HepG2 (cell line): ENCODE data around the gene DLG2. TPM values are rescaled to one million over a fixed set of nuclear protein-coding genes. Genes with fewer than 3 reads are reported as not detected.

Experiments
- ATAC-seq: fragments of 200-7000 bp; cut with Tn5 transposase; 3 replicates; pipeline ENCODE4 v1.9.1; 2020; ENCODE audit warnings: mild to moderate bottlenecking, moderate library complexity
- BruUV-seq: library from RNA; stranded (reverse); fragments of 400-500 nt; replicated peaks from 2 replicates; lab custom pipeline; 2021; lab: Mats Ljungman, UMichigan
- CTCF ChIA-PET: fragments of 300-600 bp; formaldehyde crosslinking; extraction: SDS; loops from one replicate; lab custom pipeline; 2021; ENCODE audit warnings: low total read pairs, inconsistent platforms, low intra/inter-chr PET ratio; lab: Yijun Ruan, JAX
- POLR2A ChIA-PET: fragments of 350-600 bp; sonication (Branson Sonifier 250); formaldehyde crosslinking; loops from one replicate; lab custom pipeline; 2020; ENCODE audit warnings: antibody characterized with exemption, inconsistent platforms; lab: Yijun Ruan, JAX
- DNase-seq: peaks from one replicate; pipeline ENCODE4 v3.0.0-alpha.2; 2015; ENCODE audit warnings: low spot score
- FAIRE-seq: peaks from 3 replicates; lab custom pipeline; 2011; peaks lifted over from hg19 to GRCh38; lab: Jason Lieb, UNC
- H2AFZ ChIP-seq: one replicate; pipeline ENCODE4 v1.6.1; 2011; ENCODE audit warnings: low read length, inconsistent platforms
- H3K27ac ChIP-seq: fragments of 300-600 bp; 3 replicates; pipeline ENCODE4 v1.8.0; 2011; ENCODE audit warnings: mixed run types, mild to moderate bottlenecking, mixed read lengths, low read length, inconsistent platforms; ENCODE audit not compliant: insufficient read depth; ENCODE audit errors: extremely low read length
- H3K27me3 ChIP-seq, 2 experiments: fragments of 200-600 bp in 1 of 2; 2 replicates in 1 of 2; 3 replicates in 1 of 2; pipeline versions ENCODE4 v1.6.0 to v1.8.0; 2011; ENCODE audit warnings: low read length in 2 of 2, mild to moderate bottlenecking in 2 of 2, moderate library complexity in 2 of 2, inconsistent platforms in 1 of 2; ENCODE audit not compliant: insufficient read depth in 2 of 2, control insufficient read depth in 1 of 2
- H3K36me3 ChIP-seq, 2 experiments: fragments of 200-600 bp in 1 of 2; replicated peaks in 1 of 2; 2 replicates in 1 of 2; 3 replicates in 1 of 2; pipeline versions ENCODE4 v1.5.1 to v1.8.0; 2011; ENCODE audit warnings: low read length in 2 of 2, inconsistent platforms in 1 of 2; ENCODE audit not compliant: insufficient read depth in 2 of 2, control insufficient read depth in 1 of 2
- H3K4me1 ChIP-seq: 2 replicates; pipeline ENCODE4 v1.5.1; 2012; ENCODE audit warnings: low read length, inconsistent platforms; ENCODE audit not compliant: insufficient read depth
- H3K4me2 ChIP-seq: 2 replicates; pipeline ENCODE4 v1.6.0; 2011; ENCODE audit warnings: low read depth, low read length, inconsistent platforms
- H3K4me3 ChIP-seq, 3 experiments: fragments of 200-600 bp in 1 of 3; sonication (generic), shearing (Covaris generic) in 1 of 3; replicated peaks in 1 of 3; 2 replicates each; pipeline ENCODE4 v1.5.1; 2011 to 2016; ENCODE audit warnings: low read length in 3 of 3, inconsistent platforms in 2 of 3, low read depth in 2 of 3, mild to moderate bottlenecking in 2 of 3, control low read depth in 1 of 3, mixed read lengths in 1 of 3; ENCODE audit not compliant: insufficient read depth in 1 of 3
- H3K79me2 ChIP-seq: one replicate; pipeline ENCODE4 v1.6.1; 2011; ENCODE audit warnings: low read length, inconsistent platforms; ENCODE audit not compliant: insufficient read depth
- H3K9ac ChIP-seq: 2 replicates; pipeline ENCODE4 v1.6.0; 2011; ENCODE audit warnings: mild to moderate bottlenecking, low read depth, low read length, inconsistent platforms; ENCODE audit not compliant: insufficient read depth
- H3K9me3 ChIP-seq: 2 replicates; pipeline ENCODE4 v1.5.1; 2012; ENCODE audit warnings: mild to moderate bottlenecking, low read length
- H4K20me1 ChIP-seq: 2 replicates; pipeline ENCODE4 v1.6.0; 2011; ENCODE audit warnings: inconsistent platforms, mild to moderate bottlenecking, low read length, moderate library complexity; ENCODE audit not compliant: insufficient read depth
- ESRRA ChIP-seq: sonication (generic); formaldehyde crosslinking; IDR thresholded peaks from 2 replicates; pipeline ENCODE4 v1.5.1; 2020; ENCODE audit warnings: mild to moderate bottlenecking, low read depth, missing genetic modification reagents
- MAFK ChIP-seq, 2 experiments: IDR thresholded peaks in 1 of 2; conservative IDR thresholded peaks in 1 of 2; 2 replicates each; pipeline ENCODE4 v1.6.1; 2011; ENCODE audit warnings: improper control_type of control experiment in 2 of 2, low read length in 2 of 2
- SIN3B ChIP-seq: fragments of 150-350 bp; IDR thresholded peaks from 2 replicates; pipeline ENCODE4 v1.6.1; 2014; ENCODE audit warnings: low read length
- SKI ChIP-seq: fragments of 450-650 bp; IDR thresholded peaks from one replicate; pipeline ENCODE4 v1.6.1; 2018; ENCODE audit warnings: mild to moderate bottlenecking; ENCODE audit not compliant: partially characterized antibody
- ZNF350 ChIP-seq: sonication (generic); formaldehyde crosslinking; IDR thresholded peaks from 2 replicates; pipeline ENCODE4 v1.4.0; 2020; ENCODE audit warnings: mild to moderate bottlenecking, low read depth, missing genetic modification reagents, borderline replicate concordance
- WGBS: methylation state at CpG from one replicate; pipeline ENCODE4 v1.1.6; 2017; ENCODE audit warnings: low lambda C conversion rate; 5-methylcytosine and 5-hydroxymethylcytosine counted together
- in situ Hi-C: cut with HindIII; loops from 2 replicates; pipeline ENCODE4 v1.10.0; 2017; ENCODE audit warnings: low pct_unique_long_range_greater_than_20kb; ENCODE audit not compliant: extremely low pct_ligation_motif_present
- intact Hi-C: fragments of 100-400 bp; cut with micrococcal nuclease; formaldehyde crosslinking; loops from one replicate; pipeline ENCODE4 v1.10.0; 2022; ENCODE audit not compliant: unreplicated experiment
- polyA plus RNA-seq, 8 experiments: library from polyadenylated mRNA; depleted of rRNA in 3 of 8; stranded (reverse) in 7 of 8; unstranded in 1 of 8; fragments of >200 nt; fragmentation: Illumina TruSeq in 4 of 8; extraction: Trizol in 4 of 8; gene quantifications; 2 replicates each; pipeline versions ENCODE4 v1.2.1 to v1.2.3, GENCODE V29; 2011 to 2016; ENCODE audit warnings: low read depth in 4 of 8, missing spikeins in 1 of 8, mixed read lengths in 1 of 8; ENCODE audit not compliant: insufficient read depth in 1 of 8
- total RNA-seq, 5 experiments: library from RNA; depleted of rRNA; stranded (reverse); fragments of >200 nt; fragmentation: Illumina TruSeq; extraction: Trizol; gene quantifications; 2 replicates each; pipeline ENCODE4 v1.2.3, GENCODE V29; 2016; ENCODE audit warnings: low read depth in 1 of 5
- TF ChIP-seq, protein P1 (sequence below): sonication (generic); formaldehyde crosslinking; IDR thresholded peaks from 2 replicates; pipeline ENCODE4 v1.4.0; 2020; ENCODE audit warnings: missing genetic modification reagents
- TF ChIP-seq, protein P2 (sequence below): IDR thresholded peaks from 2 replicates; pipeline ENCODE4 v1.6.1; 2016; ENCODE audit warnings: low read depth, control low read depth

Gene DLG2
- total and polyA plus RNA-seq, 2 of the 13 experiments (the other 11 are each of a cell fraction or from before 2014, with no cell fraction given): 0.46 to 1.0 TPM

DNA sequence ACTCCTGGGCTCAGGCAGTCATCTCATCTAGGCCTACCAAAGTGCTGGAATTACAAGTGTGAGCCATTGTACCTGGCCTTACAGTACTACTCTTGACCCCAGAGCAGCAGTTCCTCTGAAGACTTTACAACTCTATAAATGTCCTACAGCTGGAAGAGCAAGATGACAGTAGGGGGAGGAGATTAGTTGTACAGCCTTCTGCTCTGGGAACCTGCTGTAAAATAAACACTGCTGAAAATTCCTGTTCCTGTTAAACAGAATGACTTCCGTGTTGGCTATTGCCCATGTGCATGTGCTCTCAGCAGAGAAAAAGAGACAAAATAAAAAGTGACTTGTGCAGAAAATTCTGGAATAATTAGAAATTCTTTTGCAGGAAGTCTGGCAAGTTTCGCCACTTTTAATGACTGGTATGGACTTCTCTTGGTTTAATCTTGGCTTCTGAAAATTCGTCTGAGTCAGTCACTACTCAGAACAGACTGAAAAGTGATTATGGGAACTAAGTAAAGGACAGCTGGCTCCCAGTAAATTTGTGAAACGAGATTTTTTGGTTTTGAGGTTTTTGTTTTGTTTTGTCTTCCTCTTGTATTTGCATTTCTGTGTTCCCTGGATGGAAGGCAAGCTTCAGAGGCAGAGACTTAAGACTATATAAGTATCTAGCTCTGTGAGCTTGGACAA, 955.7 kb downstream of the DLG2 start:
- no peaks in the 10 kb centered on the region for H4K20me1 ChIP-seq
- H3K27me3 ChIP-seq: no peaks in the 10 kb centered on the region
- H3K9me3 ChIP-seq: no peaks in the 10 kb centered on the region
- ChIA-PET POLR2A (no interaction called here), CTCF (no interaction called here)
- 7% methylated on average over 4 of the region's 4 CpGs for WGBS
- H3K79me2 ChIP-seq: no peaks in the 10 kb centered on the region
- H3K4me1 ChIP-seq: no peaks in the 10 kb centered on the region
- no TSS peak for BruUV-seq
- no peak for TF ChIP-seq SIN3B
- TF ChIP-seq SKI: no peak
- TF ChIP-seq, protein P1, sequence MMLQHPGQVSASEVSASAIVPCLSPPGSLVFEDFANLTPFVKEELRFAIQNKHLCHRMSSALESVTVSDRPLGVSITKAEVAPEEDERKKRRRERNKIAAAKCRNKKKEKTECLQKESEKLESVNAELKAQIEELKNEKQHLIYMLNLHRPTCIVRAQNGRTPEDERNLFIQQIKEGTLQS (CRISPR knock-in tag): no peak
- TF ChIP-seq, protein P2, sequence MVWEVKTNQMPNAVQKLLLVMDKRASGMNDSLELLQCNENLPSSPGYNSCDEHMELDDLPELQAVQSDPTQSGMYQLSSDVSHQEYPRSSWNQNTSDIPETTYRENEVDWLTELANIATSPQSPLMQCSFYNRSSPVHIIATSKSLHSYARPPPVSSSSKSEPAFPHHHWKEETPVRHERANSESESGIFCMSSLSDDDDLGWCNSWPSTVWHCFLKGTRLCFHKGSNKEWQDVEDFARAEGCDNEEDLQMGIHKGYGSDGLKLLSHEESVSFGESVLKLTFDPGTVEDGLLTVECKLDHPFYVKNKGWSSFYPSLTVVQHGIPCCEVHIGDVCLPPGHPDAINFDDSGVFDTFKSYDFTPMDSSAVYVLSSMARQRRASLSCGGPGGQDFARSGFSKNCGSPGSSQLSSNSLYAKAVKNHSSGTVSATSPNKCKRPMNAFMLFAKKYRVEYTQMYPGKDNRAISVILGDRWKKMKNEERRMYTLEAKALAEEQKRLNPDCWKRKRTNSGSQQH (CRISPR knock-in tag): no peak
- TF ChIP-seq MAFK (conservative IDR thresholded peaks at IDR 0.05 in 1 of 2, IDR thresholded peaks at IDR 0.05 in 1 of 2; ENCODE audit: low read length in 2 of 2): no peak
- no peak for TF ChIP-seq ZNF350 (CRISPR knock-in tag)
- no peak for TF ChIP-seq ESRRA (CRISPR knock-in tag)
- TF ChIP-seq, all 625 proteins: peak for 0
- no peak overlapping the region for H2AFZ ChIP-seq
- H3K4me3 ChIP-seq: no peak overlapping the region
- no peak overlapping the region for H3K9ac ChIP-seq
- no peak for DNase-seq
- H3K27ac ChIP-seq: no peak overlapping the region
- H3K36me3 ChIP-seq: no peaks in the 10 kb centered on the region
- in situ Hi-C loops (no loop called here), intact Hi-C loops (no loop called here)
- no peak for FAIRE-seq
- ATAC-seq: no peak
- no peak overlapping the region for H3K4me2 ChIP-seq
